HG02623 (cell line): ENCODE data around the gene CCNT1.
"Not testable (repeated sequence)": the region's sequence is repeated elsewhere in the genome, so short reads cannot be mapped to it uniquely, and the experiment has no call there.

Experiments
- ATAC-seq: cut with Tn5 transposase; IDR thresholded peaks from one replicate; pipeline ENCODE4 v1.9.1; 2021; ENCODE audit warnings: moderate library complexity; ENCODE audit not compliant: unreplicated experiment

CCNT1 gene

GRCh38 chr12:48641752-48642555 is 74.6 kb downstream of the CCNT1 start:
- ATAC-seq, result not testable (repeated sequence)

- no peak for ATAC-seq
Observed at GRCh38 chr12:48640854-48641253, 75.7 kb downstream of the CCNT1 start.

- ATAC-seq, result no peak
Observed at GRCh38 chr12:48640428-48640827, 76.1 kb downstream of the CCNT1 start.
